DOHH2 (cell line): ENCODE results near the gene RUNX2.

Experiments used
- EZH2phosphoT487 ChIP-seq: fragments of 200-600 bp; sonication (generic); IDR thresholded peaks from 2 replicates; pipeline ENCODE4 v1.6.1; 2017; ENCODE audit warnings: borderline replicate concordance, mild to moderate bottlenecking, antibody characterized with exemption, low read length, moderate library complexity, mixed read lengths
- TF ChIP-seq, protein P1 (sequence below): fragments of 200-600 bp; sonication (generic); IDR thresholded peaks from one replicate; pipeline ENCODE4 v1.5.1; 2014; ENCODE audit warnings: antibody characterized with exemption, mild to moderate bottlenecking, low read depth, low read length; ENCODE audit not compliant: poor library complexity, severe bottlenecking

- TF ChIP-seq, protein P1, sequence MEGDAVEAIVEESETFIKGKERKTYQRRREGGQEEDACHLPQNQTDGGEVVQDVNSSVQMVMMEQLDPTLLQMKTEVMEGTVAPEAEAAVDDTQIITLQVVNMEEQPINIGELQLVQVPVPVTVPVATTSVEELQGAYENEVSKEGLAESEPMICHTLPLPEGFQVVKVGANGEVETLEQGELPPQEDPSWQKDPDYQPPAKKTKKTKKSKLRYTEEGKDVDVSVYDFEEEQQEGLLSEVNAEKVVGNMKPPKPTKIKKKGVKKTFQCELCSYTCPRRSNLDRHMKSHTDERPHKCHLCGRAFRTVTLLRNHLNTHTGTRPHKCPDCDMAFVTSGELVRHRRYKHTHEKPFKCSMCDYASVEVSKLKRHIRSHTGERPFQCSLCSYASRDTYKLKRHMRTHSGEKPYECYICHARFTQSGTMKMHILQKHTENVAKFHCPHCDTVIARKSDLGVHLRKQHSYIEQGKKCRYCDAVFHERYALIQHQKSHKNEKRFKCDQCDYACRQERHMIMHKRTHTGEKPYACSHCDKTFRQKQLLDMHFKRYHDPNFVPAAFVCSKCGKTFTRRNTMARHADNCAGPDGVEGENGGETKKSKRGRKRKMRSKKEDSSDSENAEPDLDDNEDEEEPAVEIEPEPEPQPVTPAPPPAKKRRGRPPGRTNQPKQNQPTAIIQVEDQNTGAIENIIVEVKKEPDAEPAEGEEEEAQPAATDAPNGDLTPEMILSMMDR = no peak
- TF ChIP-seq EZH2phosphoT487 = no peak
These were observed 324.3 kb downstream of the RUNX2 start for GRCh38 chr6:45652416-45652815.
